ENCODE data around the gene CAMTA1. TPM values are rescaled to one million over a fixed set of nuclear protein-coding genes. Genes with fewer than 3 reads are reported as not detected.

The CAMTA1 gene
- total RNA-seq, 1 donor from 2014 or later: 109 TPM

GRCh38 chr1:7761103-7761502 is 975.8 kb downstream of the CAMTA1 start:
- TF ChIP-seq, protein P1, sequence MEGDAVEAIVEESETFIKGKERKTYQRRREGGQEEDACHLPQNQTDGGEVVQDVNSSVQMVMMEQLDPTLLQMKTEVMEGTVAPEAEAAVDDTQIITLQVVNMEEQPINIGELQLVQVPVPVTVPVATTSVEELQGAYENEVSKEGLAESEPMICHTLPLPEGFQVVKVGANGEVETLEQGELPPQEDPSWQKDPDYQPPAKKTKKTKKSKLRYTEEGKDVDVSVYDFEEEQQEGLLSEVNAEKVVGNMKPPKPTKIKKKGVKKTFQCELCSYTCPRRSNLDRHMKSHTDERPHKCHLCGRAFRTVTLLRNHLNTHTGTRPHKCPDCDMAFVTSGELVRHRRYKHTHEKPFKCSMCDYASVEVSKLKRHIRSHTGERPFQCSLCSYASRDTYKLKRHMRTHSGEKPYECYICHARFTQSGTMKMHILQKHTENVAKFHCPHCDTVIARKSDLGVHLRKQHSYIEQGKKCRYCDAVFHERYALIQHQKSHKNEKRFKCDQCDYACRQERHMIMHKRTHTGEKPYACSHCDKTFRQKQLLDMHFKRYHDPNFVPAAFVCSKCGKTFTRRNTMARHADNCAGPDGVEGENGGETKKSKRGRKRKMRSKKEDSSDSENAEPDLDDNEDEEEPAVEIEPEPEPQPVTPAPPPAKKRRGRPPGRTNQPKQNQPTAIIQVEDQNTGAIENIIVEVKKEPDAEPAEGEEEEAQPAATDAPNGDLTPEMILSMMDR (conservative IDR thresholded peaks at IDR 0.05): no peak
- Mint-ChIP-seq H3K27me3 (ENCODE audit: low read depth) (no peaks in the 10 kb centered on the region), H3K4me1 (peaks cover under 1% of the 10 kb centered on the region), H3K4me3 (no peak overlapping the region), H3K9me3 (no peaks in the 10 kb centered on the region), H3K27ac (ENCODE audit: unreplicated experiment) (no peak overlapping the region), H3K36me3 (ENCODE audit: low read depth) (no peaks in the 10 kb centered on the region)
- DNase-seq (ENCODE audit: low read depth, low spot score): no peak

- Mint-ChIP-seq H3K9me3 (no peaks in the 10 kb centered on the region), H3K4me1 (peaks cover 15% of the 10 kb centered on the region), H3K4me3 (no peak overlapping the region), H3K36me3 (ENCODE audit: low read depth) (no peaks in the 10 kb centered on the region), H3K27me3 (ENCODE audit: low read depth) (no peaks in the 10 kb centered on the region), H3K27ac (ENCODE audit: unreplicated experiment) (no peak overlapping the region)
- TF ChIP-seq, protein P1 (conservative IDR thresholded peaks at IDR 0.05): no peak
- no peak for DNase-seq (ENCODE audit: low read depth, low spot score)
Measured at GRCh38 chr1:7767176-7767575, 981.9 kb downstream of the CAMTA1 start.

GRCh38 chr1:7768583-7768982 is 983.3 kb downstream of the CAMTA1 start:
- Mint-ChIP-seq H3K4me3 (peak overlapping the region; percentile 41), H3K27me3 (ENCODE audit: low read depth) (no peaks in the 10 kb centered on the region), H3K4me1 (peaks cover 28% of the 10 kb centered on the region), H3K9me3 (no peaks in the 10 kb centered on the region), H3K27ac (ENCODE audit: unreplicated experiment) (no peak overlapping the region), H3K36me3 (ENCODE audit: low read depth) (peaks cover 3% of the 10 kb centered on the region)
- DNase-seq (ENCODE audit: low read depth, low spot score): no peak
- TF ChIP-seq, protein P1 (conservative IDR thresholded peaks at IDR 0.05): no peak

DNA sequence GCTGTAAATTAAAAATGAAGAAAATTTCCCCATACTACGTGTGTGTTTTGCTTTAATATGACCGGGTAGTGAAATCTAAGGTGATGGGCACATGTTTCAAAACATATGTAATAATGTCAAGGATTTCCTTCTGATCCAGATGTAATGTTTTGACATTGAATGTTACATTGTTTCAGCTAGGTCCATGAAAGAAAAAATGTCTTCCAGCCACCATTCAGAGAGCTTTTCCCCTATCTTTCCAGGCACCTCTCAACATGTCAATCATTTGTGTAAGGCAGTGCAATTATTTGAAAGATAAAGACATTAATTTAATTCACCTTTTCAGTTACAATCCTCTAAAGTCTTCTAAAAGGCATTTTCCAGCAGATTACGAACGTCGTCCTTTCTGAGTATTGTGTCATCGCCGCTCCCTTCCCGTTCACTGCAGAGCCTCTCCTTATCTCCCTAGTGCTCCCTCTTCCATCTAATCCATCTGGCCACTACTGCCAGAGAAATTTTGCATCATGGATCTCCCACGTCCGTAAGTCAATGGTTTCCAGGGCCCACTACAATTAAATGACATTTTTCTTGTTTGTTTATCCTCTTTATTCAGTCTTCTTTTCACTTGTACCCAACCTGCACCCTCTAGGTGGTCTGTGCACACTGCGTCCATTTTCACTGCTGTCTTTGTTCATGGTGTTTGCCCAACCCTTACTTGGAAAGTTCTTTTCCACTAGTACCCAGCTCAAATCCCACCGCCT is 984.6 kb downstream of the CAMTA1 start:
- peak overlapping the region; percentile 33 for H3K4me3 Mint-ChIP-seq
- no peak for DNase-seq (ENCODE audit: low read depth, low spot score)
- H3K9me3 Mint-ChIP-seq: no peaks in the 10 kb centered on the region
- peaks cover 8% of the 10 kb centered on the region for H3K36me3 Mint-ChIP-seq (ENCODE audit: low read depth)
- H3K4me1 Mint-ChIP-seq: peaks cover 33% of the 10 kb centered on the region
- H3K27ac Mint-ChIP-seq (ENCODE audit: unreplicated experiment): no peak overlapping the region
- TF ChIP-seq, protein P1 (conservative IDR thresholded peaks at IDR 0.05): no peak
- H3K27me3 Mint-ChIP-seq (ENCODE audit: low read depth): no peaks in the 10 kb centered on the region

GRCh38 chr1:7770669-7770996 is 985.4 kb downstream of the CAMTA1 start:
- TF ChIP-seq, protein P1 (conservative IDR thresholded peaks at IDR 0.05): no peak
- Mint-ChIP-seq H3K27me3 (ENCODE audit: low read depth) (no peaks in the 10 kb centered on the region), H3K4me3 (peak overlapping the region; percentile 90), H3K9me3 (no peaks in the 10 kb centered on the region), H3K4me1 (peaks cover 33% of the 10 kb centered on the region), H3K27ac (ENCODE audit: unreplicated experiment) (peak overlapping the region; percentile 88), H3K36me3 (ENCODE audit: low read depth) (peaks cover 8% of the 10 kb centered on the region)
- DNase-seq (ENCODE audit: low read depth, low spot score): no peak

All from neural crest cell (in vitro differentiated cells).